Measurements from ENCODE around the gene FSIP1. TPM values are rescaled to one million over a fixed set of nuclear protein-coding genes. Genes with fewer than 3 reads are reported as not detected.

The FSIP1 gene
- total RNA-seq, 2 donors from 2014 or later: 0.58 to 0.60 TPM

- Mint-ChIP-seq H3K9me3 (no peaks in the 10 kb centered on the region), H3K4me1 (ENCODE audit: low read depth) (no peaks in the 10 kb centered on the region), H3K36me3 (ENCODE audit: insufficient read depth in 2 of 2) (no peaks in the 10 kb centered on the region), H3K27me3 (ENCODE audit: low read depth) (peaks cover 7% of the 10 kb centered on the region), H3K4me3 (no peak overlapping the region), H3K27ac (no peak overlapping the region)
- DNase-seq (no peak), ATAC-seq (replicated peaks in 1 of 2) (no peak)
Measured at GRCh38 chr15:39743611-39744010, 39.0 kb downstream of the FSIP1 start.

GRCh38 chr15:39741258-39741657 lies 41.4 kb downstream of the FSIP1 start:
- H3K4me1 Mint-ChIP-seq (ENCODE audit: low read depth): no peaks in the 10 kb centered on the region
- DNase-seq (no peak), ATAC-seq (replicated peaks in 1 of 2) (no peak)
- H3K4me3 Mint-ChIP-seq: no peak overlapping the region
- no peaks in the 10 kb centered on the region for H3K36me3 Mint-ChIP-seq (ENCODE audit: insufficient read depth in 2 of 2)
- H3K27ac Mint-ChIP-seq: no peak overlapping the region
- peaks cover 7% of the 10 kb centered on the region for H3K27me3 Mint-ChIP-seq (ENCODE audit: low read depth)
- H3K9me3 Mint-ChIP-seq: no peaks in the 10 kb centered on the region

GRCh38 chr15:39738998-39739397 lies 43.6 kb downstream of the FSIP1 start:
- H3K36me3 Mint-ChIP-seq (ENCODE audit: insufficient read depth in 2 of 2): no peaks in the 10 kb centered on the region
- no peak for DNase-seq
- H3K9me3 Mint-ChIP-seq: no peaks in the 10 kb centered on the region
- H3K4me3 Mint-ChIP-seq: no peak overlapping the region
- H3K4me1 Mint-ChIP-seq (ENCODE audit: low read depth): no peaks in the 10 kb centered on the region
- H3K27me3 Mint-ChIP-seq (ENCODE audit: low read depth): peaks cover 7% of the 10 kb centered on the region
- H3K27ac Mint-ChIP-seq: no peak overlapping the region
- ATAC-seq (replicated peaks in 1 of 2): no peak

GRCh38 chr15:39737196-39737550 lies 45.5 kb downstream of the FSIP1 start:
- H3K9me3 Mint-ChIP-seq: no peaks in the 10 kb centered on the region
- no peak overlapping the region for H3K4me3 Mint-ChIP-seq
- H3K36me3 Mint-ChIP-seq (ENCODE audit: insufficient read depth in 2 of 2): no peaks in the 10 kb centered on the region
- no peak for DNase-seq
- no peaks in the 10 kb centered on the region for H3K4me1 Mint-ChIP-seq (ENCODE audit: low read depth)
- no peak overlapping the region for H3K27ac Mint-ChIP-seq
- no peak for ATAC-seq (replicated peaks in 1 of 2)
- H3K27me3 Mint-ChIP-seq (ENCODE audit: low read depth): no peaks in the 10 kb centered on the region

GRCh38 chr15:39736412-39737195 lies 46.0 kb downstream of the FSIP1 start:
- no peaks in the 10 kb centered on the region for H3K36me3 Mint-ChIP-seq (ENCODE audit: insufficient read depth in 2 of 2)
- no peak for DNase-seq
- no peak overlapping the region for H3K4me3 Mint-ChIP-seq

GRCh38 chr15:39735120-39735717 lies 47.4 kb downstream of the FSIP1 start:
- Mint-ChIP-seq H3K9me3 (no peaks in the 10 kb centered on the region), H3K4me1 (ENCODE audit: low read depth) (no peaks in the 10 kb centered on the region), H3K27ac (no peak overlapping the region), H3K27me3 (ENCODE audit: low read depth) (no peaks in the 10 kb centered on the region), H3K4me3 (no peak overlapping the region), H3K36me3 (ENCODE audit: insufficient read depth in 2 of 2) (no peaks in the 10 kb centered on the region)
- ATAC-seq (replicated peaks in 1 of 2): no peak
- DNase-seq: no peak

More at GRCh38 chr15:39736412-39737195, 46.0 kb downstream of the FSIP1 start:
- Mint-ChIP-seq H3K4me1 (ENCODE audit: low read depth) (no peaks in the 10 kb centered on the region), H3K27ac (no peak overlapping the region), H3K9me3 (no peaks in the 10 kb centered on the region), H3K27me3 (ENCODE audit: low read depth) (no peaks in the 10 kb centered on the region)
- no peak for ATAC-seq (replicated peaks in 1 of 2)

GRCh38 chr15:39731266-39731665 lies 51.4 kb downstream of the FSIP1 start:
- H3K9me3 Mint-ChIP-seq: no peaks in the 10 kb centered on the region
- peaks cover 10% of the 10 kb centered on the region for H3K27me3 Mint-ChIP-seq (ENCODE audit: low read depth)
- H3K27ac Mint-ChIP-seq: no peak overlapping the region
- ATAC-seq (replicated peaks in 1 of 2) (no peak), DNase-seq (no peak)
- H3K4me1 Mint-ChIP-seq (ENCODE audit: low read depth): no peaks in the 10 kb centered on the region
- H3K36me3 Mint-ChIP-seq (ENCODE audit: insufficient read depth in 2 of 2): no peaks in the 10 kb centered on the region
- no peak overlapping the region for H3K4me3 Mint-ChIP-seq

GRCh38 chr15:39730552-39730951 lies 52.1 kb downstream of the FSIP1 start:
- H3K27me3 Mint-ChIP-seq (ENCODE audit: low read depth): peaks cover 10% of the 10 kb centered on the region
- no peak for ATAC-seq (replicated peaks in 1 of 2)
- no peaks in the 10 kb centered on the region for H3K4me1 Mint-ChIP-seq (ENCODE audit: low read depth)
- no peak overlapping the region for H3K27ac Mint-ChIP-seq
- H3K36me3 Mint-ChIP-seq (ENCODE audit: insufficient read depth in 2 of 2): no peaks in the 10 kb centered on the region
- H3K4me3 Mint-ChIP-seq: no peak overlapping the region
- no peaks in the 10 kb centered on the region for H3K9me3 Mint-ChIP-seq
- no peak for DNase-seq

- no peaks in the 10 kb centered on the region for H3K9me3 Mint-ChIP-seq
- H3K4me1 Mint-ChIP-seq (ENCODE audit: low read depth): no peaks in the 10 kb centered on the region
- H3K36me3 Mint-ChIP-seq (ENCODE audit: insufficient read depth in 2 of 2): no peaks in the 10 kb centered on the region
- ATAC-seq (replicated peaks in 1 of 2) (no peak), DNase-seq (no peak)
- no peak overlapping the region for H3K27ac Mint-ChIP-seq
- H3K27me3 Mint-ChIP-seq (ENCODE audit: low read depth): peaks cover 10% of the 10 kb centered on the region
- no peak overlapping the region for H3K4me3 Mint-ChIP-seq
Measured at GRCh38 chr15:39729500-39729899, 53.1 kb downstream of the FSIP1 start.

GRCh38 chr15:39728845-39729244 lies 53.8 kb downstream of the FSIP1 start:
- Mint-ChIP-seq H3K36me3 (ENCODE audit: insufficient read depth in 2 of 2) (no peaks in the 10 kb centered on the region), H3K4me3 (no peak overlapping the region), H3K27ac (no peak overlapping the region), H3K9me3 (no peaks in the 10 kb centered on the region), H3K4me1 (ENCODE audit: low read depth) (no peaks in the 10 kb centered on the region), H3K27me3 (ENCODE audit: low read depth) (peaks cover 10% of the 10 kb centered on the region)
- no peak for ATAC-seq (replicated peaks in 1 of 2)
- no peak for DNase-seq

GRCh38 chr15:39721893-39722292 lies 60.7 kb downstream of the FSIP1 start:
- H3K4me3 Mint-ChIP-seq: no peak overlapping the region
- H3K9me3 Mint-ChIP-seq: no peaks in the 10 kb centered on the region
- no peak overlapping the region for H3K27ac Mint-ChIP-seq
- no peaks in the 10 kb centered on the region for H3K36me3 Mint-ChIP-seq (ENCODE audit: insufficient read depth in 2 of 2)
- peaks cover 9% of the 10 kb centered on the region for H3K4me1 Mint-ChIP-seq (ENCODE audit: low read depth)
- ATAC-seq (replicated peaks in 1 of 2) (no peak), DNase-seq (no peak)
- H3K27me3 Mint-ChIP-seq (ENCODE audit: low read depth): peaks cover 9% of the 10 kb centered on the region

GRCh38 chr15:39720621-39721611 lies 61.7 kb downstream of the FSIP1 start:
- H3K27ac Mint-ChIP-seq: no peak overlapping the region
- H3K9me3 Mint-ChIP-seq: no peaks in the 10 kb centered on the region
- DNase-seq (no peak), ATAC-seq (replicated peaks in 1 of 2) (no peak)
- no peaks in the 10 kb centered on the region for H3K36me3 Mint-ChIP-seq (ENCODE audit: insufficient read depth in 2 of 2)
- no peak overlapping the region for H3K4me3 Mint-ChIP-seq
- peaks cover 9% of the 10 kb centered on the region for H3K27me3 Mint-ChIP-seq (ENCODE audit: low read depth)
- peaks cover 9% of the 10 kb centered on the region for H3K4me1 Mint-ChIP-seq (ENCODE audit: low read depth)

GRCh38 chr15:39720081-39720480 lies 62.6 kb downstream of the FSIP1 start:
- no peaks in the 10 kb centered on the region for H3K9me3 Mint-ChIP-seq
- ATAC-seq (replicated peaks in 1 of 2) (no peak), DNase-seq (no peak)
- H3K36me3 Mint-ChIP-seq (ENCODE audit: insufficient read depth in 2 of 2): no peaks in the 10 kb centered on the region
- no peak overlapping the region for H3K27ac Mint-ChIP-seq
- H3K4me3 Mint-ChIP-seq: no peak overlapping the region
- H3K27me3 Mint-ChIP-seq (ENCODE audit: low read depth): peaks cover 9% of the 10 kb centered on the region
- peaks cover 9% of the 10 kb centered on the region for H3K4me1 Mint-ChIP-seq (ENCODE audit: low read depth)

Data from activated T-cell treated with anti-CD3 and anti-CD28 coated beads, Interleukin-2, amount 50 U/mL, for 72 hours (primary cell).